ENCODE measurements around the gene LONRF2.

The LONRF2 gene

DNA sequence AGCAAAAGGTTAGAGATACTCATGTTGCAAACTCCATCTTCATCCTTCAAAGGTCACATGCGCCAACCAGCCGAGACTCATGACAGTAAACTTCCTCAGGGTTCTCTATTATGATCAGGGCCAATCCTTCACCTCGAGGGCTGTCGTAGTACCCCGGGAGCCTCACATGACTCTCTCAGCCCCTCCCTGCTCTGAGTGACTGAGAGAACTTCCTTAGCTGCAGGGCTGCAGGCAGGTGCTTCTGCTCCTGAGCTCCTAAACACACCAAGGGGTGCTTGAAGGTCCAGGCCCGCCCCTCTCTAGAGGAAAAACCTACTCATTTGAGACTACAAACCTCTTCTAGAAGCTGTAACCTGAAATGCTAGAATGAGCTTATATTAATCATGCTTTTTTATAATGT, 48.2 kb downstream of the LONRF2 start:
- Histone ChIP-seq H4K20me1 (ENCODE audit: control insufficient read depth, insufficient read depth, low read depth, low read length) (no peaks in the 10 kb centered on the region), H3K9me2 (replicated peaks; ENCODE audit: control insufficient read depth, low read length) (no peaks in the 10 kb centered on the region), H3K9me3 (ENCODE audit: control insufficient read depth, insufficient read depth, low read length) (peaks cover 3% of the 10 kb centered on the region; the same call in 1 of the 2 replicates), H3K4me3 (ENCODE audit: low read length) (no peak overlapping the region), H3K79me2 (ENCODE audit: control insufficient read depth, low read length) (no peaks in the 10 kb centered on the region), H3K36me3 (ENCODE audit: control insufficient read depth, low read length) (no peaks in the 10 kb centered on the region), H3K27me3 (ENCODE audit: control insufficient read depth, low read length) (peaks cover 4% of the 10 kb centered on the region; the same call in 1 of the 2 replicates), H3K27ac (ENCODE audit: low read depth, low read length) (no peak overlapping the region), H3K4me1 (ENCODE audit: control insufficient read depth, low read length) (0 out of 2 replicates have a peak, but pooled peaks cover 6% of the 10 kb centered on the region), H3F3A (ENCODE audit: control insufficient read depth, insufficient read depth) (no peaks in the 10 kb centered on the region), H3K4me2 (ENCODE audit: low read length) (no peak overlapping the region)
- no peak for TF ChIP-seq CTCF (IDR thresholded peaks at IDR 0.05; ENCODE audit: low read depth, low read length, poor library complexity, severe bottlenecking)

DNA sequence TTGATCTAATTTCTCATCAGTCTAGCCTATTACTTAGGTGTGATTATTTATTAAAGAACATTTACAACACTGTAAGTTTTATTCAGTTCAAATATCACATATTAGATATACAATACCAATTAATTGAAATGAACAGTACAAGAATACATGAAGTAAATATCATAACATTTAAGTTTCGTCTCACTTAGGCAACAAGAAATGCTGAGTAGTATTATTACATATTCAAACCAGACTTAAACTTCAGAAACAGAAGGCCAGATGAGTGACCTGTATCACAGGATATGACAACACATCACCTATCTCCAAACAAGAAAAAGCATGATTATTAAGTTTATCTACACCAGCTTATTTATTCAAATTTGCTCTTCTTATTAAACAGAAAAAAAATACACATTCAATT, 48.9 kb downstream of the LONRF2 start:
- Histone ChIP-seq H3K27ac (ENCODE audit: low read depth, low read length) (no peak overlapping the region), H3K9me3 (ENCODE audit: control insufficient read depth, insufficient read depth, low read length) (peaks cover 3% of the 10 kb centered on the region; the same call in 1 of the 2 replicates), H3K9me2 (replicated peaks; ENCODE audit: control insufficient read depth, low read length) (no peaks in the 10 kb centered on the region), H3K4me3 (ENCODE audit: low read length) (no peak overlapping the region), H3K27me3 (ENCODE audit: control insufficient read depth, low read length) (peaks cover 4% of the 10 kb centered on the region; the same call in 1 of the 2 replicates), H3K36me3 (ENCODE audit: control insufficient read depth, low read length) (no peaks in the 10 kb centered on the region), H4K20me1 (ENCODE audit: control insufficient read depth, insufficient read depth, low read depth, low read length) (no peaks in the 10 kb centered on the region), H3F3A (ENCODE audit: control insufficient read depth, insufficient read depth) (no peaks in the 10 kb centered on the region), H3K79me2 (ENCODE audit: control insufficient read depth, low read length) (no peaks in the 10 kb centered on the region), H3K4me2 (ENCODE audit: low read length) (no peak overlapping the region), H3K4me1 (ENCODE audit: control insufficient read depth, low read length) (peaks cover 8% of the 10 kb centered on the region)
- TF ChIP-seq CTCF (IDR thresholded peaks at IDR 0.05; ENCODE audit: low read depth, low read length, poor library complexity, severe bottlenecking) = no peak
- TF ChIP-seq EZH2phosphoT487 (IDR thresholded peaks at IDR 0.05; ENCODE audit: borderline replicate concordance, low read length) = no peak

DNA sequence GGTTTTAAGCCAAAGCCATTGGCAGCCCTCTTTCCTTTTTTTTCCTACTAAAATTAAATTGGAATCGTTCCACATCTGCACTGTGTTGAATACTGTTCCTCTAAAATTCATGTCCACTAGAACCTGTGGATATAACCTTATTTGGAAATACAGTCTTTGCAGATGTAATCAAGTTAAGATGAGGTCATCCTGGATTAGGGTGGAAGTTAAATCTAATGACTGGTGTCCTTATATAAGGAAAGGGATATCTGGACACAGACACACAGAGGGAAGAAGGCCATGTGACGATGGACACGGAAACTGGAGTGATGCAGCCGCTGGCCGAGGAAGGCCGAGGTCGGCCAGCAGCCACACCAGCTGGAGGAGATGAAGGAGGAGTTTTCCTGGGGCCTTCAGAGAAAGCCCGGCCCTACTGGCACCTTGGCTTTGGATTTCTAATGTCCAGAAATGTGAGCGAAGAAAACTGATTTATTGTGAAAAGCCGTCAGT, 49.4 kb downstream of the LONRF2 start:
- Histone ChIP-seq H3K4me2 (ENCODE audit: low read length) (no peak overlapping the region), H3K4me1 (ENCODE audit: control insufficient read depth, low read length) (peaks cover 13% of the 10 kb centered on the region), H3K9me2 (replicated peaks; ENCODE audit: control insufficient read depth, low read length) (no peaks in the 10 kb centered on the region), H3K4me3 (ENCODE audit: low read length) (no peak overlapping the region), H4K20me1 (ENCODE audit: control insufficient read depth, insufficient read depth, low read depth, low read length) (no peaks in the 10 kb centered on the region), H3K9me3 (ENCODE audit: control insufficient read depth, insufficient read depth, low read length) (peaks cover 3% of the 10 kb centered on the region; the same call in 1 of the 2 replicates), H3K79me2 (ENCODE audit: control insufficient read depth, low read length) (no peaks in the 10 kb centered on the region), H3K27ac (ENCODE audit: low read depth, low read length) (no peak overlapping the region), H3K27me3 (ENCODE audit: control insufficient read depth, low read length) (peaks cover 4% of the 10 kb centered on the region; the same call in 1 of the 2 replicates), H3F3A (ENCODE audit: control insufficient read depth, insufficient read depth) (no peaks in the 10 kb centered on the region), H3K36me3 (ENCODE audit: control insufficient read depth, low read length) (no peaks in the 10 kb centered on the region)
- no peak for TF ChIP-seq CTCF (IDR thresholded peaks at IDR 0.05; ENCODE audit: low read depth, low read length, poor library complexity, severe bottlenecking)

Data from DOHH2 (cell line).